Activated effector memory CD4-positive, alpha-beta T cell treated with anti-CD3 and anti-CD28 coated beads, Interleukin-2, amount 50 U/mL, for 16 hours (primary cell): Measurements from ENCODE around the gene NEDD4L.

ENCODE experiments used
- DNase-seq: peaks from one replicate; pipeline ENCODE4 v3.0.0-alpha.2; 2020

The NEDD4L gene

GRCh38 chr18:58096658-58097057, 52.6 kb downstream of the NEDD4L start:
- DNase-seq = no peak

- DNase-seq = no peak
Measured at GRCh38 chr18:58097121-58097906, 53.3 kb downstream of the NEDD4L start.

GRCh38 chr18:58097907-58098166, 53.8 kb downstream of the NEDD4L start:
- no peak for DNase-seq

- DNase-seq = no peak
Measured at GRCh38 chr18:58098706-58099105, 54.7 kb downstream of the NEDD4L start.

- no peak for DNase-seq
Measured at GRCh38 chr18:58100154-58100553, 56.1 kb downstream of the NEDD4L start.

- no peak for DNase-seq
Measured at GRCh38 chr18:58101291-58101794, 57.3 kb downstream of the NEDD4L start.

- DNase-seq = no peak
Measured at GRCh38 chr18:58102018-58102417, 58.0 kb downstream of the NEDD4L start.

GRCh38 chr18:58102875-58103274, 58.8 kb downstream of the NEDD4L start:
- no peak for DNase-seq

GRCh38 chr18:58103339-58103985, 59.4 kb downstream of the NEDD4L start:
- no peak for DNase-seq

- DNase-seq = no peak
Measured at GRCh38 chr18:58104096-58104495, 60.1 kb downstream of the NEDD4L start.

- no peak for DNase-seq
Measured at GRCh38 chr18:58105206-58105887, 61.3 kb downstream of the NEDD4L start.

- DNase-seq = no peak
Measured at GRCh38 chr18:58105888-58106260, 61.8 kb downstream of the NEDD4L start.

- DNase-seq = no peak
Measured at GRCh38 chr18:58106289-58107070, 62.5 kb downstream of the NEDD4L start.

- no peak for DNase-seq
Measured at GRCh38 chr18:58109256-58109655, 65.2 kb downstream of the NEDD4L start.

GRCh38 chr18:58110398-58110797, 66.4 kb downstream of the NEDD4L start:
- DNase-seq = no peak

- no peak for DNase-seq
Measured at GRCh38 chr18:58112174-58112573, 68.1 kb downstream of the NEDD4L start.

GRCh38 chr18:58113337-58113736, 69.3 kb downstream of the NEDD4L start:
- DNase-seq = no peak

- no peak for DNase-seq
Measured at GRCh38 chr18:58114766-58115165, 70.7 kb downstream of the NEDD4L start.

- no peak for DNase-seq
Measured at GRCh38 chr18:58116818-58117217, 72.8 kb downstream of the NEDD4L start.

- no peak for DNase-seq
Measured at GRCh38 chr18:58117786-58118403, 73.9 kb downstream of the NEDD4L start.

GRCh38 chr18:58118536-58118935, 74.5 kb downstream of the NEDD4L start:
- no peak for DNase-seq

GRCh38 chr18:58119819-58120218, 75.8 kb downstream of the NEDD4L start:
- no peak for DNase-seq

- DNase-seq = no peak
Measured at GRCh38 chr18:58124475-58124874, 80.4 kb downstream of the NEDD4L start.
